Stimulated activated CD4-positive, alpha-beta T cell treated with anti-CD3 and anti-CD28 coated beads, Interleukin-4, amount 100 ng/mL, for 1 hour (primary cell): ENCODE data around the gene SH2D3C.

Experiments
- DNase-seq: peaks from one replicate; pipeline ENCODE4 v3.0.0-alpha.2; 2020

Gene SH2D3C

DNA sequence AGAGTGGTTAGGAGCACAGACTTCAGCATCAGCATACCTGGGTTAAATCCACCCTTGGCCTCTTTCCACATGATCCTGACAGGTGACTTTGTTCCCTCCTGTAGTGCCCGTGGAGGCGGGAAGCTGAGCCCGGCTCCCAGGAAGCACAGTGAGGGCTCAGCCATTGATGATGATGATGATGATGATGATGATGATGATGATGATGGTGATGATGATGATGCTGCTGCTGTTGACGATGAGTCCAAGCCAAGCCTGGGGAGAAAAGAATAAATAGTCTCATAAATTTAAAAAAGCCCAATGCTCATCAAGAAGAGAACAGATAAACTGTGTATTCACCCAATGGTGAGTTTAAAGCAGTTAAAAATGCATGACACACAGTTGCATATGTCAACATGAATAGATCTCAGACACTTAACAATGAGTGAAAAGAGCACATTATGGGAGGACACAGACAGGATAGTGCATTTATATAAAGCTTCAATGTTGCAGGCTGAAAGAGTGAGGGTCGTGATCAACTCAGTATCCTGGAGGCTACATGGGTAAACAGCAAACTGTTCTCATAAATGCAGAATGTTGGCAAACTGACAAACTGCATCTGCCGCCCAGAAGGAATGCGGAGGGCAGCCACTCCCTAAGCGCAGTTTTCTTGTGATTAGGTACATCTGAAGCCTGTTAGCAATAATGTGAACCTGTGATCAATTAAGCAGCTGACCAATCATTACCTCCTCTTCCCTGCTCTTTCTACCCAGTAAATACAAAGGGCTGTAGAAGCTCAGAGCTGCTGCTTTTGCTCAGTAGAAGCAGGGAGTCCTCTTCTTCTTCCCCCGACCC is 83.4 kb downstream of the SH2D3C start:
- DNase-seq = no peak

DNA sequence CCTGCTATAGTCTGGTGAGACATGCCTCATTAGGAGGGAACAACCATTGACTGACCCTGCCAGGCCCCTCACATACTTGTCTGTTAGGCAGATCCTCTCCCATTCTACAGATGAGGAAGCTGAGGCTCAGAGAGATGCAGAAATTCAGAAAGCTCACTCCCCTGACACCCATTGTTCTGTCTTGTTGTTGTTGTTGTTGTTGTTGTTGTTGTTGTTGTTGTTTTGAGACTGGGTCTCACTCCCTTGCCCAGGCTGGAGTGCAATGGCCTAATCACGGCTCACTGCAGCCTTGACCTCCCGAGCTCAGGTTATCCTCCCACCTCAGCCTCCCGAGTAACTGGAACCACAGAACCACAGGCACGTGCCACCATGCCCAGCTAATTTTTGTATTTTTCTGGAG is 84.8 kb downstream of the SH2D3C start:
- no peak for DNase-seq

DNA sequence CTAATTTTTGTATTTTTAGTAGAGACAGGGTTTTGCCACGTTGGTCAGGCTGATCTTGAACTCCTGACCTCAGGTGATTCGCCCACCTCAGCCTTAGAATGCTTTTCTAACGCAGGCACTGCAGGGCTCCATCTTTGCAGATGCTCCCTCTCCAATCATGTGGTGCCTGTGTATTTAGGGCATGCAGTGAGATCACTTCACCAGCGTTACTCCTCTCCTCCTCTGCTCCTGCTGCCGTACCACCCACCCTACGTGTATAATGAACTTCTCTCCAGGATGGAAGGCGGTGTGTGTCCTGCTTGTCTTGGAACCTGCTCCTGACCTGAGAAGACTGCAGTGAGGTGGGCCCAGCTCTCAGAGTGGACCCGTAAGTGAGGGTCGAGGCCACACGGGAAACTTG is 85.3 kb downstream of the SH2D3C start:
- DNase-seq = no peak

DNA sequence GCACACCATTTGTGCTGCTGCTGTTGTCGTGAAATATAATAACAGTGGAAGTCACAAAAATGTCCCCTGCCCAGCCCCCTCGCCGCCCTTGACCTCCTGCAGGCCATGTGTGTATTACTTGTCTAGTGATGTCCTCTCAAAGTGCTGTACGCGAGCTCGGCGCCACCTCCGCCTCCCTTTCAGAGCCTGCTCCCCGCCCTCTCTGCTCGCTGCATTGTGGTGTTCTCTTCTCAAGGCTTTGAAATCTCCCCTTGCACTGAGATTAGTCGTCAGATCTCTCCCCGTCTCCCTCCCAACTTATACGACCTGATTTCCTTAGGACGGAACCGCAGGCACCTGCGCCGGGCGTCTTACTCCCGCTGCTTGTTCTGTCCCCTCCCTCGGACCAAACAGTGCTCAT is 86.4 kb downstream of the SH2D3C start:
- no peak for DNase-seq

DNA sequence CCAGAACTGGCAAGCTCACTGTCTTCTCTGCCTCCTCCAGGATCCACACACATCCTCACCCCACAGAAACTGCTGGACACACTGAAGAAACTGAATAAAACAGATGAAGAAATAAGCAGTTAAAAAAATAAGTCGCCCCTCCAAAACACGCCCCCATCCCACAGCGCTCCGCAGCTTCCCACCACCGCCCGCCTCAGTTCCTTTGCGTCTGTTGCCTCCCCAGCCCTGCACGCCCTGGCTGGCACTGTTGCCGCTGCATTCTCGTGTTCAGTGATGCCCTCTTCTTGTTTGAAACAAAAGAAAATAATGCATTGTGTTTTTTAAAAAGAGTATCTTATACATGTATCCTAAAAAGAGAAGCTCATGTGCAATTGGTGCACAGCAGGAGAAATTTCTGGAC is 87.7 kb downstream of the SH2D3C start:
- DNase-seq = no peak

DNA sequence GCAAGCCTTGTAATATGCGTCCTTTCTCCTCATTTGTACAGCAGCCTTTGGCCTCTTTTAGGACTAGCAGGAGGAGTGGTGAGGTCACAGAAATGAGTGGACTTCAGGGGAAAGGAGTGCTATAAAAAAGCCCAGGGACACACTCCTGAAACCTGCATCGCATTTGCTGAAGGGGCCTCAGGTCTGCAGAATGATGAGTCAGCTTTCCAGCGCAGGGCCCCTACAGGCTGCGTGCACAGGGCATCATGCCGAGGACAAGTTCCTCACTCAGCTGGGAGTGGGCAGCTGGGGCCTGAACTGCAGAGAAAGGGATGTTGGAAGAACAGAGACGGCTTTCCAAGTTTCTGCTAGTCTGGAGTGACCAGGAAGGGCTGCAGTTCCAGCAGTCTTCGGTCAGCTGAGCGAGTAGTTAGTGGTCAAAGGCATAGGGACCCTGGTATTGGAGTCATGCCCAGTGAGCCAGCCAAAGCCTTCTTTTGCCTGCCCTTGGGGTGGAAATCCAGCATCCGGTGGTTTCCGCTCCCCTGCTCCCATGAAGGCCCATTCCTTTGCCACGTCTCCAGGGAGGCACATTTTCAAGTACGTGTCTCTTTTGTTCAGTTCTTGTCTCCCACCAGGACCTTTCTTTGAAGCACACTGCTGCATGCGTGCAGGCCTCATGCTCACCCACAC is 89.0 kb downstream of the SH2D3C start:
- no peak for DNase-seq
